IMR-90 (cell line): ENCODE measurements around the gene DNAJC19. TPM values are rescaled to one million over a fixed set of nuclear protein-coding genes. Genes with fewer than 3 reads are reported as not detected.

Experiments used
- ATAC-seq: fragments of 200-7000 bp; cut with Tn5 transposase; 2 replicates; pipeline ENCODE4 v1.9.1; 2020; ENCODE audit warnings: low read depth, mild to moderate bottlenecking, moderate library complexity
- BruUV-seq: library from RNA; stranded (reverse); fragments of 400-500 nt; replicated peaks from 2 replicates; lab custom pipeline; 2021; lab: Mats Ljungman, UMichigan
- CTCF ChIA-PET: fragments of 300-600 bp; formaldehyde crosslinking; extraction: SDS; loops from one replicate; lab custom pipeline; 2021; ENCODE audit warnings: antibody characterized with exemption; lab: Yijun Ruan, JAX
- POLR2A ChIA-PET: fragments of 300-600 bp; sonication (Branson Sonifier 250); formaldehyde crosslinking; loops from one replicate; lab custom pipeline; 2022; ENCODE audit warnings: antibody characterized with exemption; ENCODE audit not compliant: unreplicated experiment; lab: Charles Lee
- DNase-seq: peaks from one replicate; pipeline ENCODE4 v3.0.0; 2013
- H2AFZ ChIP-seq: replicated peaks from 2 replicates; pipeline ENCODE3; 2013; ENCODE audit warnings: low read length, mild to moderate bottlenecking; ENCODE audit not compliant: poor library complexity
- H2AK5ac ChIP-seq: 2 replicates; pipeline ENCODE4 v1.6.1; 2013; ENCODE audit warnings: low read depth, low read length, inconsistent platforms
- H2AK9ac ChIP-seq: replicated peaks from 2 replicates; pipeline ENCODE3; 2013; ENCODE audit warnings: mild to moderate bottlenecking, low read depth, low read length, moderate library complexity; ENCODE audit not compliant: poor library complexity
- H2BK120ac ChIP-seq: 2 replicates; pipeline ENCODE4 v1.6.1; 2013; ENCODE audit warnings: low read depth, low read length, inconsistent platforms
- H2BK15ac ChIP-seq: 3 replicates; pipeline ENCODE4 v1.6.1; 2013; ENCODE audit warnings: low read depth, low read length, inconsistent platforms
- H2BK20ac ChIP-seq: 2 replicates; pipeline ENCODE4 v1.6.1; 2013; ENCODE audit warnings: low read depth, mild to moderate bottlenecking, inconsistent platforms, low read length, moderate library complexity
- H2BK5ac ChIP-seq: 2 replicates; pipeline ENCODE4 v1.6.1; 2013; ENCODE audit warnings: mild to moderate bottlenecking, low read depth, low read length, inconsistent platforms; ENCODE audit not compliant: poor library complexity, severe bottlenecking
- H3K14ac ChIP-seq: replicated peaks from 2 replicates; pipeline ENCODE4 v1.6.1; 2013; ENCODE audit warnings: low read depth, low read length, inconsistent platforms
- H3K18ac ChIP-seq: 2 replicates; pipeline ENCODE4 v1.6.1; 2013; ENCODE audit warnings: low read depth, low read length, control low read depth
- H3K23ac ChIP-seq: 2 replicates; pipeline ENCODE4 v1.6.1; 2013; ENCODE audit warnings: low read depth, low read length, inconsistent platforms
- H3K27ac ChIP-seq: 2 replicates; pipeline ENCODE4 v1.5.1; 2013; ENCODE audit warnings: mild to moderate bottlenecking, control low read depth, low read length; ENCODE audit not compliant: insufficient read depth
- H3K27me3 ChIP-seq: 2 replicates; pipeline ENCODE4 v1.6.1; 2013; ENCODE audit warnings: low read length; ENCODE audit not compliant: control insufficient read depth, insufficient read depth
- H3K36me3 ChIP-seq: 2 replicates; pipeline ENCODE4 v1.6.1; 2013; ENCODE audit warnings: low read length, mixed read lengths; ENCODE audit not compliant: control insufficient read depth, insufficient read depth
- H3K4ac ChIP-seq: 2 replicates; pipeline ENCODE4 v1.6.1; 2013; ENCODE audit warnings: low read depth, low read length, inconsistent platforms
- H3K4me1 ChIP-seq: 2 replicates; pipeline ENCODE4 v1.6.1; 2013; ENCODE audit warnings: low read length, mixed read lengths; ENCODE audit not compliant: control insufficient read depth, insufficient read depth
- H3K4me2 ChIP-seq: 2 replicates; pipeline ENCODE4 v1.6.1; 2013; ENCODE audit warnings: low read depth, mild to moderate bottlenecking, control low read depth, low read length, moderate library complexity
- H3K4me3 ChIP-seq: 2 replicates; pipeline ENCODE4 v1.5.1; 2013; ENCODE audit warnings: low read depth, mild to moderate bottlenecking, control low read depth, low read length, moderate library complexity; ENCODE audit not compliant: insufficient read depth
- H3K56ac ChIP-seq: 2 replicates; pipeline ENCODE4 v1.6.1; 2013; ENCODE audit warnings: low read length, inconsistent platforms; ENCODE audit not compliant: insufficient read depth; ENCODE audit errors: extremely low read depth
- H3K79me1 ChIP-seq, 2 experiments: 2 replicates each; pipeline ENCODE4 v1.6.1; 2013; ENCODE audit warnings: low read length in 2 of 2, inconsistent platforms in 1 of 2, low read depth in 1 of 2
- H3K9ac ChIP-seq: 2 replicates; pipeline ENCODE4 v1.6.1; 2013; ENCODE audit warnings: low read depth, low read length, control low read depth
- H3K9me1 ChIP-seq: 2 replicates; pipeline ENCODE4 v1.6.1; 2013; ENCODE audit warnings: low read length, inconsistent platforms; ENCODE audit not compliant: insufficient read depth
- H3K9me3 ChIP-seq: 2 replicates; pipeline ENCODE4 v1.6.1; 2013; ENCODE audit warnings: low read length; ENCODE audit not compliant: control insufficient read depth, insufficient read depth
- H4K20me1 ChIP-seq: 2 replicates; pipeline ENCODE4 v1.6.1; 2013; ENCODE audit warnings: low read length, inconsistent platforms; ENCODE audit not compliant: insufficient read depth
- H4K5ac ChIP-seq: 2 replicates; pipeline ENCODE4 v1.6.1; 2013; ENCODE audit warnings: mild to moderate bottlenecking, low read depth, low read length, control low read depth
- H4K8ac ChIP-seq, 2 experiments: 2 replicates each; pipeline ENCODE4 v1.6.1; 2013; ENCODE audit warnings: low read depth in 2 of 2, low read length in 2 of 2, control low read depth in 1 of 2, inconsistent platforms in 1 of 2
- H4K91ac ChIP-seq: 2 replicates; pipeline ENCODE4 v1.6.1; 2013; ENCODE audit warnings: low read depth, low read length, inconsistent platforms; ENCODE audit not compliant: insufficient read depth
- FOS ChIP-seq: fragments of 150-350 bp; IDR thresholded peaks from 2 replicates; pipeline ENCODE4 v1.6.1; 2016; ENCODE audit warnings: low read depth, low read length
- NFE2L2 ChIP-seq: fragments of 150-350 bp; IDR thresholded peaks from 2 replicates; pipeline ENCODE4 v1.6.1; 2016; ENCODE audit warnings: low read depth, mild to moderate bottlenecking, low read length
- RCOR1 ChIP-seq: IDR thresholded peaks from 2 replicates; pipeline ENCODE4 v1.6.1; 2012; ENCODE audit warnings: mild to moderate bottlenecking, low read length, improper control_type of control experiment; ENCODE audit not compliant: insufficient replicate concordance
- SMC3 ChIP-seq: fragments of 150-350 bp; IDR thresholded peaks from 2 replicates; pipeline ENCODE4 v1.6.1; 2016; ENCODE audit warnings: low read depth, mild to moderate bottlenecking, antibody characterized with exemption, low read length, moderate library complexity
- WGBS, 2 experiments: methylation state at CpG; one replicate each; pipeline versions ENCODE4 v1.1.5 to v1.1.7; 2013; ENCODE audit warnings: missing lambda C conversion rate in 2 of 2; ENCODE audit not compliant: insufficient read length in 1 of 2; ENCODE audit errors: extremely low coverage in 2 of 2; 5-methylcytosine and 5-hydroxymethylcytosine counted together
- dilution Hi-C: fragments of 300-500 bp; cut with HindIII; formaldehyde crosslinking; loops from one replicate; pipeline ENCODE4 v1.14.3; 2018; ENCODE audit warnings: low sequenced_read_pairs; ENCODE audit not compliant: unreplicated experiment
- in situ Hi-C: fragments of 300-500 bp; cut with MboI; formaldehyde crosslinking; loops from 3 replicates; pipeline ENCODE4 v1.14.3; 2019; ENCODE audit warnings: low sequenced_read_pairs, inconsistent platforms, mixed read lengths
- intact Hi-C: fragments of 100-400 bp; cut with micrococcal nuclease; formaldehyde crosslinking; loops from 2 replicates; pipeline ENCODE4 v1.10.0; 2022
- polyA plus RNA-seq, 3 experiments: library from polyadenylated mRNA; depleted of rRNA; stranded (reverse); fragments of >200 nt; gene quantifications; 2 replicates each; pipeline ENCODE4 v1.2.3, GENCODE V29; 2012; ENCODE audit warnings: low replicate concordance in 1 of 3
- total RNA-seq: library from RNA; depleted of rRNA; stranded (reverse); fragments of >200 nt; gene quantifications from 2 replicates; pipeline ENCODE4 v1.2.3, GENCODE V29; 2012
- TF ChIP-seq, protein P1 (sequence below): fragments of 150-350 bp; IDR thresholded peaks from 2 replicates; pipeline ENCODE4 v1.6.1; 2017; ENCODE audit warnings: mild to moderate bottlenecking, antibody characterized with exemption, low read length, low read depth

DNAJC19 gene
- total and polyA plus RNA-seq, 2 of the 4 experiments (the other 2 are of a cell fraction) = 16.0 to 39.4 TPM

DNA sequence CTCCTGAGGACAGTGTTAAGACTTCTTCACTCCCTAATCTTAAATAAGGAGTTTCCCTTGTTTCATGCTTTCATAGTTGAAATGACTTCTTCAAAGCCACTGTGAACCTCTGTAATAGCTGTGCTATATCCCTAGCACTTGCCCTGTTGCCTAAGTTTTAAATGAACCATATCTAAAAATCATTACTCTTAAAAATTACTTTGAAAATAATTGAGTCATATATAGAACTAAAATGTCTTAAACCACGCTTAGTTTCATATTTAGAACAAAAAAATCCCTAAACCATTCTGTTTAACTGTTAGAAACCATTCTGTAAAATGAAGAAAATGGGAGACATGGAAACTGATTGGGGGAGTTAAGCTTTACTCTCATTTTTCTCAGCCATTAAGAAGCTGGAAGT, 29.8 kb downstream of the DNAJC19 start:
- Histone ChIP-seq H3K36me3 (peaks cover 26% of the 10 kb centered on the region), H3K23ac (no peak overlapping the region), H3K18ac (no peak overlapping the region), H2BK15ac (no peak overlapping the region), H3K56ac (no peak overlapping the region), H3K4ac (no peak overlapping the region), H3K4me1 (no peaks in the 10 kb centered on the region), H4K91ac (no peak overlapping the region), H2BK120ac (no peak overlapping the region), H3K27me3 (no peaks in the 10 kb centered on the region), H2BK20ac (no peak overlapping the region), H3K9me1 (no peaks in the 10 kb centered on the region), H3K9me3 (no peaks in the 10 kb centered on the region), H3K27ac (no peak overlapping the region), H3K4me2 (no peak overlapping the region), H2AFZ (no peak overlapping the region), H4K20me1 (no peaks in the 10 kb centered on the region), H2AK9ac (no peak overlapping the region), H4K8ac (no peak overlapping the region), H2AK5ac (no peak overlapping the region), H3K14ac (no peak overlapping the region), H4K5ac (no peak overlapping the region), H2BK5ac (no peak overlapping the region), H3K9ac (no peak overlapping the region), H3K4me3 (no peak overlapping the region), H3K79me1 (peaks cover 2 to 12% of the 10 kb centered on the region in 2 experiments; a peak in 2 of 4 replicates)
- CTCF ChIA-PET = no interaction called here
- intact Hi-C loops = no loop called here
- dilution Hi-C loops = no loop called here
- in situ Hi-C loops = loop anchor here (25.0 kb wide), 1 partner anchor 1372 kb away; no protein-coding TSS in a partner anchor
- POLR2A ChIA-PET = no interaction called here
- BruUV-seq = no TSS peak
- TF ChIP-seq, protein P1, sequence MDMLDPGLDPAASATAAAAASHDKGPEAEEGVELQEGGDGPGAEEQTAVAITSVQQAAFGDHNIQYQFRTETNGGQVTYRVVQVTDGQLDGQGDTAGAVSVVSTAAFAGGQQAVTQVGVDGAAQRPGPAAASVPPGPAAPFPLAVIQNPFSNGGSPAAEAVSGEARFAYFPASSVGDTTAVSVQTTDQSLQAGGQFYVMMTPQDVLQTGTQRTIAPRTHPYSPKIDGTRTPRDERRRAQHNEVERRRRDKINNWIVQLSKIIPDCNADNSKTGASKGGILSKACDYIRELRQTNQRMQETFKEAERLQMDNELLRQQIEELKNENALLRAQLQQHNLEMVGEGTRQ = no peak
- no peak for TF ChIP-seq NFE2L2
- TF ChIP-seq RCOR1 = no peak
- no peak for TF ChIP-seq FOS
- TF ChIP-seq SMC3 = no peak
- ATAC-seq = no peak
- WGBS, 2 experiments = no CpG with 5 or more reads among the region's 1 CpG
- DNase-seq = no peak
